NCI-H1417 treated with DMSO at 0.1 percent for 48 hours (cell line): Measurements from ENCODE around the gene ALDOB.

Experiments
- DNase-seq: peaks from one replicate; lab custom pipeline; 2025; lab: John Stamatoyannopoulos, UW

Gene ALDOB

DNA sequence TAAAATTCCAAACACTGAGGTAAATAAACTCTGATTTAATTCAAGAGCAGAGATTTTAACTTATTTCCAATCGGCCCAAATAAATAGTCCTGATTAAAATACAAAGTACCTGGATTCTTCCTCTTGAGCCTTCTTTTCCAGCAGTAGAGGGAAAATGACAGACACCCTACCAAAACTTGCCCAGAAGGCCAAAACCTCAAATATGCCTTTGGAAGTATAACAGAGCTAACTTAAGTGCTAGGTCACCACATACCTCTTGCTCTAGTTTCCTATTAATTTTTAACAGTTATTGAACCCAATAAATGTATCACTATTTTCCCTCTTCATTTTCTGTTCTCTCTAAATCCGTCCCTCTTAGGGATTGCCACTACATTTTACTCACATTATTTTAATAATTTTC lies 52.2 kb downstream of the ALDOB start:
- no peak for DNase-seq

GRCh38 chr9:101381833-101382342 lies 53.7 kb downstream of the ALDOB start:
- DNase-seq = no peak

DNA sequence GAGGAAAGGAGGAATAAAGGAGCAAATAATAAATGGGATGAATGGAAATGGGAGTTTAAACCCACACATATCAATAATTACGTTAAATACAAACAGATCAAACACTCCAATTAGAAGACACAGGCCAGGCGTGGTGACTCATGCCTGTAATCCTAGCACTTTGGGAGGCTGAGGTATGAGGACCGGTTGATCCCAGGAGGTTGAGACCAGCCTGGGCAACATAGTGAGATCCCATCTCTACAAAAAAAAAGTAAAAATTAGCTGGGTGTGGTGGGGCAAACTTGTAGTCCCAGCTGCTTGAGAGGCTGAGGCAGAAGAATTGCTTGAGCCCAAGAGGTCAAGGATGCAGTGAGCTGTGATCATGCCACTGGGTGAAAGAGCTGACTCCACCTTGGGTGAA lies 54.5 kb downstream of the ALDOB start:
- DNase-seq = no peak

DNA sequence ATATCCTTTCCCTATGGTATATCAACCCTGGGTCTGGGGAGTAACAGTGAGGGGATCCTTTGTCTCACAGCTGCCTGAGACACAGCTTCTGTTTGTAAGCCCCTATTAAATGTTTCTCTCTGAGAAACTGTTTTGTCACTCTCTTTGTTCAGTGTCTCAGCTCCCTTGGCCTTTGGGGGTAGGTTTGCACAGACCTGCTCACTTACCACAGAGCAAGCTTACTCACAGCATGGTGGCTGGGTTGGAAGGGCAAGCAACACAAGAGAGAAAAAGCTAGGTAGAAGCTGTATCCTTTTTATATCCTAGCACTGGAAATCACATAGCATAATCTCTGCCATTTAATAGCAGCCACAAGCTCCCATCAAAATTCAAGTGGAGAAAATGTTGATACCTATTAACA lies 55.3 kb downstream of the ALDOB start:
- DNase-seq = no peak

GRCh38 chr9:101376111-101376848 lies 59.3 kb downstream of the ALDOB start:
- no peak for DNase-seq

GRCh38 chr9:101375546-101375945 lies 60.0 kb downstream of the ALDOB start:
- DNase-seq = no peak

- DNase-seq = no peak
Observed at GRCh38 chr9:101372327-101373118, 63.1 kb downstream of the ALDOB start.

DNA sequence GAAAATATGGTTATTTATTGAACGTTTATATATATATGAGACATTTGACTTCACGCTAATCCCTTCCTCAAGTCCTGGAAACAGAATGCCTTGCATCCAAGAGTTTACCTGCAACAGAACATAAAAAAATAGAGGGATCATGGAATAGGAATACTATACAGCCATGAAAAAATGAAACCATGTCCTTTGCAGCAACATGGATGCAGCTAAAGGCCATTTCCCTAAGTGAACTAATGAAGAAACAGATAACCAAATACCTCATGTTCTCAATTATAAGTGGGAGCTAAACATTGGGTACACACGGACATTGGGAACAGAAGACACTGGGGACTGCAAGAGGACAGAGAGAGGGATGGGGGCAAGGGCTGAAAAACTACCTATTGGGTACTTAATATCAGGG lies 63.8 kb downstream of the ALDOB start:
- no peak for DNase-seq
